ENCODE measurements around the gene PPM1A. TPM values are rescaled to one million over a fixed set of nuclear protein-coding genes. Genes with fewer than 3 reads are reported as not detected.

The PPM1A gene
- total RNA-seq, 1 experiment from 2014 or later, result 69.3 TPM

DNA sequence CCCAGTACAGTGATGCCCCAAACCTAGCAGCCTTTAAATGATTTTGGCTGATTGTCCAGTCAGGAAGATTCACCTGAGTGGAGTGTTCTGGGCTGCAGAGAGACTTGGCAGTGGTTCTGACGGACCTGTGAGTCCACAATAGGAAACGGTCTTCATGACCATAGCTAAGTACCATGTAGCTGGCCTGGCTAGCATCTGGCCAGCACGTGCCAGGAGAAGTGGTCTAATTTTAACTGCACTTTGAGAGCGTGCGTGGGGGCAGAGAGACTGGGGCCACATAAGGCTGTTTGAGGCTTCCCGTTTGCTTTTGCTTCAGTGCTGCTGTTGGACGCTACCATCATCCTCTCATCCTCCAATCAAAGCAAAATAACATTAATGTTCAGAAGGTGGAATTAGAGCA lies 54.7 kb downstream of the PPM1A start:
- Histone ChIP-seq H2AFZ (ENCODE audit: low read length) (no peak overlapping the region), H3K9ac (ENCODE audit: low read length) (no peak overlapping the region), H3K4me1 (ENCODE audit: insufficient read depth, low read length) (no peaks in the 10 kb centered on the region), H3K27ac (ENCODE audit: low read length) (no peak overlapping the region), H3K9me2 (replicated peaks; ENCODE audit: low read length) (no peaks in the 10 kb centered on the region), H4K20me1 (ENCODE audit: low read length) (no peaks in the 10 kb centered on the region), H3K4me3 (ENCODE audit: low read length) (no peak overlapping the region), H3F3A (ENCODE audit: low read length, unreplicated experiment) (no peaks in the 10 kb centered on the region), H3K9me3 (ENCODE audit: low read length) (no peaks in the 10 kb centered on the region), H3K79me2 (ENCODE audit: low read length) (no peaks in the 10 kb centered on the region), H3K27me3 (ENCODE audit: low read length) (no peaks in the 10 kb centered on the region), H3K4me2 (ENCODE audit: low read length) (no peak overlapping the region), H3K36me3 (ENCODE audit: low read depth, low read length) (no peaks in the 10 kb centered on the region)
- intact Hi-C loops (cut with micrococcal nuclease), result no loop called here
- ChIA-PET POLR2A (ENCODE audit: unreplicated experiment) (no interaction called here), CTCF (no interaction called here)
- ATAC-seq (no peak), DNase-seq (no peak)
- TF ChIP-seq EZH2phosphoT487 (IDR thresholded peaks at IDR 0.05; ENCODE audit: borderline replicate concordance, low read length), result no peak
- TF ChIP-seq EZH2 (IDR thresholded peaks at IDR 0.05; ENCODE audit: low read length, unreplicated experiment), result no peak
- TF ChIP-seq, protein P1, sequence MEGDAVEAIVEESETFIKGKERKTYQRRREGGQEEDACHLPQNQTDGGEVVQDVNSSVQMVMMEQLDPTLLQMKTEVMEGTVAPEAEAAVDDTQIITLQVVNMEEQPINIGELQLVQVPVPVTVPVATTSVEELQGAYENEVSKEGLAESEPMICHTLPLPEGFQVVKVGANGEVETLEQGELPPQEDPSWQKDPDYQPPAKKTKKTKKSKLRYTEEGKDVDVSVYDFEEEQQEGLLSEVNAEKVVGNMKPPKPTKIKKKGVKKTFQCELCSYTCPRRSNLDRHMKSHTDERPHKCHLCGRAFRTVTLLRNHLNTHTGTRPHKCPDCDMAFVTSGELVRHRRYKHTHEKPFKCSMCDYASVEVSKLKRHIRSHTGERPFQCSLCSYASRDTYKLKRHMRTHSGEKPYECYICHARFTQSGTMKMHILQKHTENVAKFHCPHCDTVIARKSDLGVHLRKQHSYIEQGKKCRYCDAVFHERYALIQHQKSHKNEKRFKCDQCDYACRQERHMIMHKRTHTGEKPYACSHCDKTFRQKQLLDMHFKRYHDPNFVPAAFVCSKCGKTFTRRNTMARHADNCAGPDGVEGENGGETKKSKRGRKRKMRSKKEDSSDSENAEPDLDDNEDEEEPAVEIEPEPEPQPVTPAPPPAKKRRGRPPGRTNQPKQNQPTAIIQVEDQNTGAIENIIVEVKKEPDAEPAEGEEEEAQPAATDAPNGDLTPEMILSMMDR (conservative IDR thresholded peaks at IDR 0.05; ENCODE audit: low read depth, low read length), result no peak
- BruUV-seq (replicated peaks), result no TSS peak

DNA sequence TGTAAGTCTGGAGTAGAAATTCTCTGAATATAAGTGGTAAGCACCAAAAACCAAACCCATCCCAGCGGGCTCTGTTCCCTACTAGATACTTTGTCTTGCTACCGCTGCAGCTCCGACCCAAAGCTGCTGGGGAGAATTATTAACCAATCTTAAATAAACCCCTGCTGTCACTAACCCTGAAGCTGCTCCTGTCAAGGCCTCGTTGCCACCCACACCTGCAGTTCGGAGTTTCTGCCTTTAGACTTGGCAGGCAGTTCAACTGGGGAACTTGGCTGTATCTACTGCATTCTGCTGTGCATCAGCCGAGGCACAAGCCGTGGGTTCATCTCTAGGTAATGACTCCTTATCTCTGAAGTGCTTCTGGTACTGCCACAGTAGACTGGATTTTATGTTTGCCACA lies 55.5 kb downstream of the PPM1A start:
- no peaks in the 10 kb centered on the region for H3K79me2 ChIP-seq (ENCODE audit: low read length)
- ATAC-seq (no peak), DNase-seq (no peak)
- H3K9me2 ChIP-seq (replicated peaks; ENCODE audit: low read length), result no peaks in the 10 kb centered on the region
- no peak overlapping the region for H2AFZ ChIP-seq (ENCODE audit: low read length)
- intact Hi-C loops (cut with micrococcal nuclease), result no loop called here
- no peak overlapping the region for H3K27ac ChIP-seq (ENCODE audit: low read length)
- H3K9me3 ChIP-seq (ENCODE audit: low read length), result no peaks in the 10 kb centered on the region
- H3K4me1 ChIP-seq (ENCODE audit: insufficient read depth, low read length), result no peaks in the 10 kb centered on the region
- H3F3A ChIP-seq (ENCODE audit: low read length, unreplicated experiment), result no peaks in the 10 kb centered on the region
- no peak overlapping the region for H3K4me2 ChIP-seq (ENCODE audit: low read length)
- no peak overlapping the region for H3K4me3 ChIP-seq (ENCODE audit: low read length)
- ChIA-PET POLR2A (ENCODE audit: unreplicated experiment) (no interaction called here), CTCF (no interaction called here)
- H3K27me3 ChIP-seq (ENCODE audit: low read length), result no peaks in the 10 kb centered on the region
- no peaks in the 10 kb centered on the region for H4K20me1 ChIP-seq (ENCODE audit: low read length)
- no peak overlapping the region for H3K9ac ChIP-seq (ENCODE audit: low read length)
- TF ChIP-seq EZH2phosphoT487 (IDR thresholded peaks at IDR 0.05; ENCODE audit: borderline replicate concordance, low read length), result no peak
- TF ChIP-seq, protein P1 (conservative IDR thresholded peaks at IDR 0.05; ENCODE audit: low read depth, low read length), result no peak
- TF ChIP-seq EZH2 (IDR thresholded peaks at IDR 0.05; ENCODE audit: low read length, unreplicated experiment), result no peak
- H3K36me3 ChIP-seq (ENCODE audit: low read depth, low read length), result no peaks in the 10 kb centered on the region
- no TSS peak for BruUV-seq (replicated peaks)

DNA sequence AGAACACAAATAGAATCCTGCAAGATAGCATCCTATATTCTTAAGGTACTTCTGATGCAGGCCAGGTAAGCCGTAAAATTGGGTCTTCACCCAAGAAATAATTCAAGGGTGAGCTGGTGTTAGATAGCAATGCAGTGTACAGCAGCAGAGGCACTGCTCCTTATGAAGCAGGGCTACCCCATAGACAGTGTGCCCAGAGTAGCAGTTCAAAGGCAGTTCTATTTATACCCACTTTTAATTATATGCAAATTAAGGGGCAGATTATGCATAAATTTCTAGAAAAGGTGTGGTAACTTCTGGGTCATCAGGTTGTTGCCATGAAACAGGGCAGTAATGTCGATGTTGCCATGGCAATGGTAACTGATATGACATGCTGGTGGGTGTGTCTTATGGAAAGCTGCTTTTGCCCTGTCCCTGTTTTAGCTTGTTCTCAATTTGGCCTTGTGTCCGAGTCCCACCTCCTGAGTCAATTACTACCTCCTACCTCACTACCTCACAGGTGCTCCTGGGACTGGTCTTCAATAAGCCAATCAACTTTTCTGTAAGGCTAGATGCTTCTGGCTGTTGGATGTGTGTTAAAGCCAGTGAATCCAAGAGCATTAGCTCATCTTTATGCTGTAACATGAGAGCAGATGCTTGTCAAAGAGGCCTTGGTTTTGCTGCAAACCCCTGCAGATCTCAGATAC lies 61.0 kb downstream of the PPM1A start:
- Histone ChIP-seq H3K4me2 (ENCODE audit: low read length) (no peak overlapping the region), H3K79me2 (ENCODE audit: low read length) (no peaks in the 10 kb centered on the region), H3K27ac (ENCODE audit: low read length) (no peak overlapping the region), H3K9me3 (ENCODE audit: low read length) (no peaks in the 10 kb centered on the region), H2AFZ (ENCODE audit: low read length) (no peak overlapping the region), H3K9ac (ENCODE audit: low read length) (no peak overlapping the region), H3K4me1 (ENCODE audit: insufficient read depth, low read length) (no peaks in the 10 kb centered on the region), H3K4me3 (ENCODE audit: low read length) (no peak overlapping the region), H3K9me2 (replicated peaks; ENCODE audit: low read length) (no peaks in the 10 kb centered on the region), H3K36me3 (ENCODE audit: low read depth, low read length) (no peaks in the 10 kb centered on the region), H4K20me1 (ENCODE audit: low read length) (no peaks in the 10 kb centered on the region), H3K27me3 (ENCODE audit: low read length) (peaks cover 17% of the 10 kb centered on the region), H3F3A (ENCODE audit: low read length, unreplicated experiment) (no peaks in the 10 kb centered on the region)
- POLR2A ChIA-PET (ENCODE audit: unreplicated experiment), result no interaction called here
- CTCF ChIA-PET, result interaction anchor here (0.5 to 0.6 kb wide), 2 partner anchors 44 to 1528 kb away, joined by 4 to 5 read pairs; no protein-coding TSS in a partner anchor
- BruUV-seq (replicated peaks), result no TSS peak
- no peak for DNase-seq
- intact Hi-C loops (cut with micrococcal nuclease), result no loop called here
- ATAC-seq, result 0 out of 2 replicates have a peak, but pooled peaks have one; percentile 18
- no peak for TF ChIP-seq EZH2phosphoT487 (IDR thresholded peaks at IDR 0.05; ENCODE audit: borderline replicate concordance, low read length)
- TF ChIP-seq EZH2 (IDR thresholded peaks at IDR 0.05; ENCODE audit: low read length, unreplicated experiment), result no peak
- TF ChIP-seq, protein P1 (conservative IDR thresholded peaks at IDR 0.05; ENCODE audit: low read depth, low read length), result no peak

Data from PC-3 (cell line).